Measurements from ENCODE around the gene MYL2.

MYL2 gene

DNA sequence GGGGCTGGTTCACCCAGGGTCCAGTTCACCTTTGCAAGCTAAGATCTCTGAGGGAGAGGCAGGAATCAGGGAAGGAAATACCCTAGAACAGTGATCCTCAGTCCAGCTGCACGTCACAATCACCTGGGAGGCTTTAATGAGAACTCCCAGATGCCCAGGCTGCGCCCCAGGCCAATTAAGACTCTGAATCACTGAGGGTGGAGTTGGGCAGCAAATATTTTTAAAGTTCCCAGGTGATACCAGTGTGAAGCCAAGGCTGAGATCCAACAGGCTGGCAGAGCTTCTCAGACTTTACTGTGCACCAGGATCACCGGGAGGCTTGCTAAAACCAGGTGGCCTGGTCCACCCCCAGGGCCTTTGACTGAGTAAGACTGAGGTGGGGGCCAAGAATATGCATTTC is 23.8 kb downstream of the MYL2 start:
- DNase-seq (ENCODE audit: low spot score): no peak

DNA sequence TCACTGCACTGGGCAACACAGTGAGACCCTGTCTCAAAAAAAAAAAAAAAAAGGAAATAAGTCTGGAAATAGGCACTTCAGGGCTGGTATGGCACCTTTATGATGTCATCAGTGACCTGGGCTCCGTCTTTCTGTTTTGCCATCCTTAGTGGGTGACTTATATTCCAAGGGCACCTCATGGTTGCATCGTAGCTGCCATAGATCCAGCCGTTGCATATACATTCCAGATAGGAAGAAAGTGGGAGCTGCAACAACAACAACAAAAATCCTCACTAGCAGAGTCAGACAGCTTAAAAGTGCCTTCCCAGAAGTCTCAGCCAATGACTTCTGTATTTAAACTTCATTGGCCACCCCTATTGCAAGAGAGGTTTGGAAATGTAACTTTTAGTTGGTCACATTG is 26.4 kb downstream of the MYL2 start:
- DNase-seq (ENCODE audit: low spot score): no peak

DNA sequence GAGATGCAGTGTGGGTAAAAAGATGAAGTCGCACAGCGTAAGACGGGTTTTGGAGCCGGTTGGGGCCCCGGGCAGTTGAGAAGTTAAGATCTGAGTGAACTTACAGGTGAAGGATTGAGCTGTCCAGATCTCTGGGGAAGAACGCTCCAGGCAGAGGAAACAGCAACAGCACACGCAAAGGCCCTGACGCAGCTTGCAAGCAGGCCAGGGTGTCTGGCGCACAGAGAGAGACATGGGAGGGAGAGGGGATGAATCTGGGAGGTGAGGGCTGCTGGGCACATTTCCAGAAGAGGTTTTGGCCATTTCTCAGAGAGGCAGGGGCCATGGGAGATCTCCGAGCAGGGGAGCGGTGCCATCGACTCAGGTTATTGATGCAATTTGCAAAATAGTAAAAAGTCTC is 31.0 kb downstream of the MYL2 start:
- no peak for DNase-seq (ENCODE audit: low spot score)

DNA sequence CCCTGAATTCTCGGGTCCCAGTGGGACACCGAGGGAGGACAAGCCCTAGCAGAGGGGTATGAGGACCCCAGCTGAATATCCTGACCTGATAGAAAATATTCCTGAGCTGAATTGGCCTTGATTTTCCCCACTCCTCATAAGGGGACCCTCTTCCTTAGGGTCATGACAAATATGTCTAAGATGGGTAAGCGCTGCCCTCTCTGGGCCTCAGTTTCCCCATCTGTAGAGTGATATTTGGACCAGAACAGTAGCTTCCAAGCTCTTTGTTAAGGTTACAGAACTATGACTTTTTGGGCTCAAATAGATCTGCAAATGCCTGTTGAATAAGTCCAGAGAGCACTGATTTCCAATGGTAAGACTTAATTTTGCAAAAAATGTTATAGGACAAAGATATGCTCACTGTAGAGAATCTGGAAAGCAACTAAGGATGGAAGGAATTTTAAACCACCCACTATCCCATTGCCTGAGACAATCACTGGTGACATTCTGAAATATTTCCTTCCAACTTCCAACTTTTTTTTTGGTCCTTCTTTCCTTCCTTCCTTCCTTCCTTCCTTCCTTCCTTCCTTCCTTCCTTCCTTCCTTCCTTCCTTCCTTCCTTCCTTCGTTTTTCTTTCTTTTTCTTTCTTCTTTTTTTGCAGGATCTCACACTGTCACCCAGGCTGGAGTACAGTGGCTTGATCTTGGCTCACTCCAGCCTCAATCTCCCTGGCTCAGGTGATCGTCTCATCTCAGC is 32.0 kb downstream of the MYL2 start:
- no peak for DNase-seq (ENCODE audit: low spot score)

DNA sequence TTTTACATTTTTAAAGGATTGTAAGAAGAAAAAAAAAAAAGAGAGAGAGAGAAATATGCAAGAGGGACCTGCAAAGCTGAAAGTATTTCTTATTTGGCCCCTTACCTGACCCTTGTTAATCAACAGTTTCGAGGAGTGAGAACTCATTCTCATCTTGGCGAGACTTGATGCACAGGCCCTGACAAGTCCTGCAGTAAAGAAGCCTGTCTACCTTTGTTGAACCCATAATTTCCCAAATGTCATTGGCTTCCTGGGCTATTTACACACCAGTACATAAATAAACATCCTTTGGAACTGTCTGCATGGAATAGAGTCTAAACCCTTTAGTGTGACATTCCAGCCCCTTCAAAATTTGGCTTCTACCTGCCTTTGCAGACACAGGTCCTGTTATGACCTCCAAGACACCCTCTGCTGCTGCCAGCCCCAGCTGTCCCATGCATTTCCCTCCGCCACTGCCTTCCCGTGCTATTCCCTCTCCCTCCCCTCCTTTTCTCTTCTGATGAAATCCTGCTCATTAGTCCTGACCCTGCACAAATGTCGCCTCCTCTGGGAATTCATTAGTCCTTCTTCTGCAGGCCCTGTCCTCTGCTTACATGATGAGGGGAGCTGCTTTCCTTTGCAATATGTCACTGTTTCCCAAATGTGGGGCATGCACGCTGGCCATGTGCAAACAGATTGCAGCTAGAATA is 35.1 kb downstream of the MYL2 start:
- DNase-seq (ENCODE audit: low spot score): peak; percentile 62

DNA sequence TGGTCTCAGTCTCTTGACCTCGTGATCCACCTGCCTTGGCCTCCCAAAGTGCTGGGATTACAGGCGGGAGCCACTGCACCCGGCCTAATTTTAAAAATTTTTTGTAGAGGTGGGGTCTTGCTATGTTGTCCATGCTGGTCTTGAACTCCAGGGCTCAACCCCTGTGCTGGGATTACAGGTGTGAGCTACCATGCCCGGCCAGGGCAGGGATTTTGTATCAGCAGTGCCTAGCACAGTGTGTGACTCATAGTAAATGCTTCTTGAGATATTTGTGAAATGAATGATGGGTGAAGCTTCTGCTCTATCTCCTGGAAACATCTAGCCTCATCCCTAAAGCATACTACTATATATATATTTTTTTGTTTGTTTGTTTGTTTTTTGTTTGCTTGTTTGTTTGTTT is 37.1 kb downstream of the MYL2 start:
- DNase-seq (ENCODE audit: low spot score): no peak

DNA sequence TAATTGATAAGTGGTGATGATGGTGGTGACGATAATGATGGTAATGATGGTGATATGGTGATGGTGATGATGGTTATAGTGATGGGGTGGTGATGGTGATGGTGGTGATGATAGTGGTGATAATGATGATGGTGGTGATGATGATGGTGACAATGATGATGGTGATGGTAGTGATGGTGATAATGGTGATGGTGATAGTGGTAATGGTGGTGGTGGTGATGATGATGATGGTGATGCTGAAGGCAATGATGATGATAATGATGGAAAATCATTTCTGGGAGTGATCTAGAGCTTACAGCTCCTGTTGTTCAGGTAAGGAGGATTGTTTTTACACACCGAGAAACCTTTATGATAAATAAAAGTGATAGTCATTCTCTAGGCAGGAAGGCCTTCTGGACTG is 39.7 kb downstream of the MYL2 start:
- no peak for DNase-seq (ENCODE audit: low spot score)

DNA sequence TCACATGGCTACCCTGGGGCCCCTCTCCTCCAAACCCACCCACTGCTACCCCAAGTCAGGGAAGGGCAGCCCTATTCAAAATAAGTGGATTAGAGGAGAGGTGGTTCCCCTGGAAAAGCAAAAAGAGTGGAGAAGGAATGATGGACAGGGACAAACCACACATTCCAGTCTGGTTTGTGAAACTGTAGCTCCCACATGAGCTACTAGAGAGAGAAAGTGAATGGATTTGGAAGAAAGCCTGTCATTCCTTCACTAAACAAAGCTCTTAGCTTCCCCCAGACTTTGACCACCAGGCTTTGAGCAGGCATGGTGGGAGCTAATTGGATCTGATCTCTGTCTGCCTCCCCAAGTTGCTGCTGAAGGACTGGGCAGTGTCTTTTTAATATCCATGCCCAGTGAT is 45.6 kb downstream of the MYL2 start:
- no peak for DNase-seq (ENCODE audit: low spot score)

DNA sequence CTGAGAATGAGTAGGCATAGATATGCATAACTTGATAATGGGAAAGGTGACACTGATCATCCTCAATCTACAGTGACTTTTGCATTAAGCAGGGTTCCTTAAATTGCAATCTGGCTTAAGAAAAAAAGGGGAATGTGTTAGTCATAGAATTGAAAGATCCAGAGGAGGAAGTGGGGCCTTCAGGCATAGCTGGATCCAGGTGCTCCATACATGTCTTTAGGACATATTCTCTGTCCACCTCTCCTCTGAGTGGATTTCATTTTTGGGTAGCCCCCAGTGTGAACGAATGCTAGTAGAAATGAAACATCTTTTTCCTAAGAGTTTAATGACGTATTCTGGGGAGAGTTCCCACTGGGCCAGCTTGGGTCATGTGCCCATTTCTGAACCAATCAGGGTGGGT is 46.0 kb downstream of the MYL2 start:
- DNase-seq (ENCODE audit: low spot score): no peak

DNA sequence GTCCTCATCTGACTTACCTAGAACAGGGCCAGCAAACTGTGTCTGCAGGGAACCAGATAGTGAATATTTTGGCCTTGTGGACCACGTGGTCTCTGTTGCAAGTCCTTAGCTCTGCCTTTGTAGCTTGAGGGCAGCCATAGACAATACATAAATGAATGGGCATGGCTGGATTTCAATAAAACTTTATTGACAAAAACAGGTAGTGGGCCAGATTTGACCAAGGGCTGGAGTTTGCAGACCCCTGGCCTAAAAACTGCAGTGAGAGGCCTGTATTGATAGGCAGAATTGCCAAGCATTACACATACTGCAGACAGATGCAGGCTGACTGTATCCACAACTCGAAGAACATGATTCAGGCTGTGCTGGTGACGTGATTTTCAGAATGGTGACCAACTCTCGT is 48.3 kb downstream of the MYL2 start:
- no peak for DNase-seq (ENCODE audit: low spot score)

DNA sequence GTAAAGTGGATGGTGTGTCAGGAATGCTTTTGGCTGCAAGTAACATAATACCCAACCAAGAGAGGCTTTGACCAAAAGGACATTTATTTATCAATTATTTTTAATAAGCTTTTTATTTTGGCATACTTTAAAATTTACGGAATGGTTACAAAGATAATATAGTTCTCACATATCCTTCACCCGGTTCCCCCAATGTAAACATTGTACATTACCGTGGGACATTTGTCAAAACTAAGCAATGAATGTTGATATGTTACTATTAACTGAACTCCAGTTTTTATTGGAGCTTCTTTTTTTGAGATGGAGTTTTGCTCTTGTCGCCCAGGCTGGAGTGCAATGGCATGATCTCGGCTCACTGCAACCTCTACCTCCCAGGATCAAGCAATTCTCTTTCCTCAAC is 50.6 kb downstream of the MYL2 start:
- DNase-seq (ENCODE audit: low spot score): no peak

DNA sequence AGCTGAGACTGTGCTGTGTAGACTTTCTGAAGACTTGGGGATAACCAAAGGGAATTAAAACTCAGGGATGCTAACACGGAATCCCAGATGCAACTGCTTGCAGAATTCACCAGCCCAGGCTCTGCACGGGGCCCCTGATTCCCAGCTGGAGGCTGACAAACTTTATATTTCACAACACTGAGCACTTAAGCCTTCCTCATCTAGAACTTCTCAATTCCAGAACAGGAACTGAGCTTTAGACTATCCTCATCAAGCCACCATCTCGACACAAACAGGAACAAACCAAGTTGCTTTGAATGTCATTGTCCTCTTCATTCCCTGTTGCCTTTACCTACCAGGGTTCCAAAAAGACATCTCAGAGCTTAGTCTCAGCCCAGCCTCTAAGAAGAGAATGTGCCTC is 51.4 kb downstream of the MYL2 start:
- DNase-seq (ENCODE audit: low spot score): no peak

DNA sequence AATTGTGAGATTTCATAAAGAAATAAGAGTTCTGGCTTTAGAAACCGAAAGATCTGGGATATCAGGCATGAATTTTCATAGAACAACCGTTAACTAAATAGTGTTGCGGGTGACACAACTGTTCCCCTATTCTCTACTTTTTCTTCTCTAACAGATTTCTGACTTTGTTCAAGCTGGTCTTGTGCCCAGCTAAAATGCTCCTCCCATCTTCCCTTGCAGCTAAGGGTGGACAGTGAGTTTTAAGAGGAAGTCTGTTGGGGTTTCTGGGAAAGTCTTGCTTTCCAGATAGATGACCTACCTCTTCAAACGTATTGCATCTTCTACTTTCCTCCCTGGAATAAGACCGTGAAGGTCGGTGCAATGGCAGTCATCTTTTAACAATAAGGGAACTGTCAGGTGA is 54.9 kb downstream of the MYL2 start:
- DNase-seq (ENCODE audit: low spot score): no peak

DNA sequence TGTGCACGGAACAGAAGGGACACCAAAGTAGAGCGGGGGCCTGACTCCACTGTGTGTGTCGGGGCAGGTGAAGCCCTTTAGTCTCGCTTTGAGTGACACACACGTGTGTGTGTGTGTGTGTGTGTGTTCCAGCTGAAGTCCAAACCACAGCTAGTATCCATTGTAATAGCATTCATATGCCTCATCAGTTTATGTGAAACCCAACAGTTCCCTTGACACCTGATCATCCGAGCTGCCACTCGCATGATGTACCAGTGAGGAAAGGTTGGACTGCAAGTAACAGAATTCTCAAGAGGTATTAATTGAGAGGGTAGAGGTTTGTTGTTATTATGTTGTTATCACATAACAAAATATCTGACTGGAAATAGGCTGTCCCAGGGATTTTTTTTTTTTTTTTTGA is 57.2 kb downstream of the MYL2 start:
- no peak for DNase-seq (ENCODE audit: low spot score)

DNA sequence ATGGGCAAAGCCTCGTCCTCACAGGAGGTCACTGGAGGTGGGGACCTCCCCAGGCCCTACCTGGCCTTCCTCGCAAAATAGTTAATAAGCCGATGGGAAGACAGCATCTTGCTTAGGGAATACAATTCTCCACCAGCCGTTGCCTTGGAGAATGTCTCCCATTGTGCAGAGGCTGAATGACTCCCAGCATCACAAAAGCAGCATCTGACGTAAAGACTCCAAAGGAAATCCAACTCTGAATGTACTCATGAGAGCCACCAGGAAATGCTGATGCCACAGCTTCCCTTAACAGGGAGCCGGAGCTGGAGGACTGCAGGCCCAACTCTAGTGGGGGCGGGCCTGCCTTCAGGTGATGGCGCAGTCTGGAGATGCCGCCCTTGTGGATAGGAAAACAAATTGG is 58.0 kb downstream of the MYL2 start:
- no peak for DNase-seq (ENCODE audit: low spot score)

DNA sequence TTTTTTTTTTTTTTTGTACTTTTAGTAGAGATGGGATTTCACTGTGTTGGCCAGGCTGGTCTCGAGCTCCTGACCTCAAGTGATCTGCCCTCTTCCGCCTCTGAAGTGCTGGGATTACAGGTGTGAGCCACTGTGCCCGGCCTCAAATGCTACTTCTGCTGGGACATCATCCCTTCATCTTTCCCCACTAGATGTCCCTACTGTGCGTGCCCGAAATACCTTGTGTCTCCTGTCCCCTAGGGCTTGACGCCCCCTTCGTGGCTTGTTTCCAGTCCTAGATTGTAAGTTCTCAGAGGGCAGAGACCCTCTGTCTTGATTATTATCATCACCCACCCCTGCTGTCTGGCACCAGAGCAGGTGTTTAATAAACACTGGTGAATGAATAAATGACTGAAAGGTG is 58.6 kb downstream of the MYL2 start:
- no peak for DNase-seq (ENCODE audit: low spot score)
